HFFc6 (cell line): ENCODE results near the gene HIRA. TPM values are rescaled to one million over a fixed set of nuclear protein-coding genes. Genes with fewer than 3 reads are reported as not detected.

Experiments used
- DNase-seq: peaks from one replicate; pipeline ENCODE4 v3.0.0-alpha.2; 2018
- H3K27ac Mint-ChIP-seq: 2 replicates; pipeline ENCODE4 v1.8.0; 2020; ENCODE audit warnings: mild to moderate bottlenecking, mixed read lengths
- H3K27me3 Mint-ChIP-seq: 2 replicates; pipeline ENCODE4 v1.8.0; 2021; ENCODE audit warnings: mild to moderate bottlenecking, moderate library complexity, mixed read lengths; ENCODE audit not compliant: insufficient read depth
- H3K36me3 Mint-ChIP-seq: 2 replicates; pipeline ENCODE4 v1.8.0; 2021; ENCODE audit warnings: low read depth, mixed read lengths
- H3K4me1 Mint-ChIP-seq: 2 replicates; pipeline ENCODE4 v1.8.0; 2020; ENCODE audit warnings: low read depth, mixed read lengths
- H3K4me3 Mint-ChIP-seq: 2 replicates; pipeline ENCODE4 v1.8.0; 2020; ENCODE audit warnings: mild to moderate bottlenecking, moderate library complexity, mixed read lengths
- H3K9me3 Mint-ChIP-seq: 2 replicates; pipeline ENCODE4 v1.8.0; 2020; ENCODE audit warnings: mild to moderate bottlenecking, mixed read lengths
- CTCF ChIP-seq: fragments of 200-600 bp; sonication (generic); IDR thresholded peaks from 2 replicates; pipeline ENCODE4 v1.5.0; 2021; ENCODE audit warnings: antibody characterized with exemption, mild to moderate bottlenecking
- total RNA-seq, 6 experiments: library from RNA; stranded (reverse); fragmentation: NEBNext Ultra II Directional; extraction: Animal tissue kit (Norgen Biotek cat#: 25700); gene quantifications; 2 replicates in 1 of 6; 3 replicates in 5 of 6; pipeline ENCODE4 v1.2.3, GENCODE V29; 2021

HIRA gene
- total RNA-seq, 6 experiments from 2014 or later = 26.6 to 30.8 (median 27.4) TPM

- peaks cover 32% of the 10 kb centered on the region for H3K36me3 Mint-ChIP-seq
Measured at GRCh38 chr22:19352217-19352616, 79.3 kb downstream of the HIRA start.

GRCh38 chr22:19351604-19352003, 79.9 kb downstream of the HIRA start:
- Mint-ChIP-seq H3K36me3 (peaks cover 33% of the 10 kb centered on the region), H3K9me3 (no peaks in the 10 kb centered on the region), H3K27ac (no peak overlapping the region), H3K4me3 (no peak overlapping the region), H3K27me3 (no peaks in the 10 kb centered on the region; the same call in 1 of the 2 replicates), H3K4me1 (no peaks in the 10 kb centered on the region)
- no peak for DNase-seq
- TF ChIP-seq CTCF = no peak

More at GRCh38 chr22:19352217-19352616, 79.3 kb downstream of the HIRA start:
- Mint-ChIP-seq H3K4me1 (no peaks in the 10 kb centered on the region), H3K4me3 (no peak overlapping the region), H3K27me3 (no peaks in the 10 kb centered on the region; the same call in 1 of the 2 replicates), H3K9me3 (no peaks in the 10 kb centered on the region), H3K27ac (no peak overlapping the region; the same call in 1 of the 2 replicates)
- no peak for TF ChIP-seq CTCF
- DNase-seq = no peak

GRCh38 chr22:19350947-19351346, 80.6 kb downstream of the HIRA start:
- no peaks in the 10 kb centered on the region for H3K4me1 Mint-ChIP-seq
- H3K36me3 Mint-ChIP-seq = peaks cover 37% of the 10 kb centered on the region

GRCh38 chr22:19350476-19350859, 81.1 kb downstream of the HIRA start:
- Mint-ChIP-seq H3K27me3 (no peaks in the 10 kb centered on the region; the same call in 1 of the 2 replicates), H3K36me3 (peaks cover 38% of the 10 kb centered on the region), H3K27ac (no peak overlapping the region), H3K4me1 (no peaks in the 10 kb centered on the region), H3K9me3 (no peaks in the 10 kb centered on the region), H3K4me3 (no peak overlapping the region)
- no peak for TF ChIP-seq CTCF
- no peak for DNase-seq

More at GRCh38 chr22:19350947-19351346, 80.6 kb downstream of the HIRA start:
- H3K27me3 Mint-ChIP-seq = no peaks in the 10 kb centered on the region; the same call in 1 of the 2 replicates
- no peak for TF ChIP-seq CTCF
- H3K9me3 Mint-ChIP-seq = no peaks in the 10 kb centered on the region
- no peak overlapping the region for H3K27ac Mint-ChIP-seq
- no peak overlapping the region for H3K4me3 Mint-ChIP-seq
- DNase-seq = no peak

GRCh38 chr22:19349778-19350475, 81.6 kb downstream of the HIRA start:
- Mint-ChIP-seq H3K27me3 (no peaks in the 10 kb centered on the region; the same call in 1 of the 2 replicates), H3K4me3 (no peak overlapping the region), H3K27ac (no peak overlapping the region), H3K9me3 (no peaks in the 10 kb centered on the region), H3K36me3 (peaks cover 42% of the 10 kb centered on the region), H3K4me1 (no peaks in the 10 kb centered on the region)
- no peak for DNase-seq
- no peak for TF ChIP-seq CTCF
